Inferior parietal cortex (tissue), 1 donor: ENCODE measurements around the gene LRRK1.

Experiments
- DNase-seq: peaks from one replicate; pipeline ENCODE4 v3.0.0-alpha.2; 2016; ENCODE audit errors: extremely low spot score

The LRRK1 gene

GRCh38 chr15:101022876-101023275 is 103.7 kb downstream of the LRRK1 start:
- DNase-seq: no peak

GRCh38 chr15:101023501-101024072 is 104.4 kb downstream of the LRRK1 start:
- DNase-seq: peak; percentile 40

- peak; percentile 23 for DNase-seq
Observed at GRCh38 chr15:101024073-101024695, 105.0 kb downstream of the LRRK1 start.

- no peak for DNase-seq
Observed at GRCh38 chr15:101024706-101025500, 105.7 kb downstream of the LRRK1 start.

- no peak for DNase-seq
Observed at GRCh38 chr15:101025501-101025885, 106.3 kb downstream of the LRRK1 start.

GRCh38 chr15:101025896-101026631 is 106.9 kb downstream of the LRRK1 start:
- no peak for DNase-seq

GRCh38 chr15:101026656-101027272 is 107.6 kb downstream of the LRRK1 start:
- DNase-seq: no peak

GRCh38 chr15:101027273-101027901 is 108.2 kb downstream of the LRRK1 start:
- DNase-seq: no peak

GRCh38 chr15:101027920-101028319 is 108.8 kb downstream of the LRRK1 start:
- DNase-seq: no peak

GRCh38 chr15:101028321-101028720 is 109.2 kb downstream of the LRRK1 start:
- no peak for DNase-seq

GRCh38 chr15:101028772-101029438 is 109.7 kb downstream of the LRRK1 start:
- no peak for DNase-seq

- no peak for DNase-seq
Observed at GRCh38 chr15:101029971-101030661, 111.0 kb downstream of the LRRK1 start.

GRCh38 chr15:101031213-101031612 is 112.1 kb downstream of the LRRK1 start:
- no peak for DNase-seq

GRCh38 chr15:101033801-101034200 is 114.6 kb downstream of the LRRK1 start:
- no peak for DNase-seq

GRCh38 chr15:101035611-101036010 is 116.5 kb downstream of the LRRK1 start:
- DNase-seq: no peak

GRCh38 chr15:101036189-101036588 is 117.0 kb downstream of the LRRK1 start:
- no peak for DNase-seq

GRCh38 chr15:101037090-101037830 is 118.1 kb downstream of the LRRK1 start:
- DNase-seq: no peak

- DNase-seq: no peak
Observed at GRCh38 chr15:101038327-101039003, 119.3 kb downstream of the LRRK1 start.

GRCh38 chr15:101039461-101039860 is 120.3 kb downstream of the LRRK1 start:
- no peak for DNase-seq
